GM10248 (cell line): ENCODE data around the gene ZDHHC12.

Source experiments
- CTCF ChIA-PET: fragments of 300-600 bp; sonication (Branson Sonifier 250); formaldehyde crosslinking; extraction: SDS; loops from one replicate; lab custom pipeline; 2021; ENCODE audit warnings: antibody characterized with exemption; lab: Yijun Ruan, JAX
- POLR2A ChIA-PET: fragments of 350-650 bp; sonication (Branson Sonifier 250); formaldehyde crosslinking; extraction: SDS; loops from one replicate; lab custom pipeline; 2020; ENCODE audit warnings: antibody characterized with exemption; lab: Yijun Ruan, JAX
- DNase-seq: peaks from one replicate; pipeline ENCODE4 v3.0.0; 2012; ENCODE audit errors: extremely low spot score
- CTCF ChIP-seq: IDR thresholded peaks from 2 replicates; pipeline ENCODE4 v1.5.1; 2012; ENCODE audit warnings: mild to moderate bottlenecking, low read depth; ENCODE audit errors: extremely low read depth, missing control alignments, control extremely low read depth

The ZDHHC12 gene

GRCh38 chr9:128720841-128721486 is 3.0 kb downstream of the ZDHHC12 start:
- CTCF ChIA-PET: interaction anchor here (1.3 kb wide), 1 partner anchor 15 kb away, joined by 3 read pairs; no protein-coding TSS in a partner anchor
- DNase-seq: no peak
- POLR2A ChIA-PET: no interaction called here
- TF ChIP-seq CTCF: no peak

- POLR2A ChIA-PET: no interaction called here
- TF ChIP-seq CTCF: no peak
- CTCF ChIA-PET: interaction anchor here (1.0 to 1.3 kb wide), 2 partner anchors 13 to 14 kb away, joined by 3 read pairs; no protein-coding TSS in a partner anchor
- no peak for DNase-seq
Measured at GRCh38 chr9:128719919-128720605, 3.9 kb downstream of the ZDHHC12 start.

- DNase-seq: no peak
- ChIA-PET CTCF (no interaction called here), POLR2A (interaction anchor here (0.7 kb wide), 1 partner anchor 33 kb away, joined by 4 read pairs; no protein-coding TSS in a partner anchor)
- no peak for TF ChIP-seq CTCF
Measured at GRCh38 chr9:128718475-128718874, 5.5 kb downstream of the ZDHHC12 start.

GRCh38 chr9:128718047-128718446 is 5.9 kb downstream of the ZDHHC12 start:
- ChIA-PET POLR2A (interaction anchor here (0.6 to 0.7 kb wide), 2 partner anchors 7 to 32 kb away, joined by 4 to 5 read pairs; no protein-coding TSS in a partner anchor), CTCF (interaction anchor here (1.3 kb wide), 1 partner anchor 16 kb away, joined by 3 read pairs; the partner anchor contains the start of gene PKN3)
- TF ChIP-seq CTCF: no peak
- DNase-seq: no peak

GRCh38 chr9:128716581-128717254 is 7.2 kb downstream of the ZDHHC12 start:
- DNase-seq: no peak
- ChIA-PET POLR2A (interaction anchor here (0.7 to 1.3 kb wide), 2 partner anchors 8 to 160 kb away, joined by 3 to 4 read pairs; no protein-coding TSS in a partner anchor), CTCF (interaction anchor here (1.3 kb wide), 1 partner anchor 15 kb away, joined by 3 read pairs; the partner anchor contains the start of gene PKN3)
- TF ChIP-seq CTCF: no peak

GRCh38 chr9:128715436-128715750 is 8.5 kb downstream of the ZDHHC12 start:
- TF ChIP-seq CTCF: no peak
- no peak for DNase-seq
- ChIA-PET CTCF (interaction anchor here (0.9 to 1.2 kb wide), 2 partner anchors 13 to 212 kb away, joined by 3 read pairs; partner anchors contain the start of gene PKN3), POLR2A (no interaction called here)
